Tibial artery (tissue), 4 donors: ENCODE results near the gene KRT35.

ENCODE experiments used
- DNase-seq, 2 donors: peaks; one replicate each; pipeline ENCODE4 v3.0.0-alpha.2; 2019
- H3K27ac ChIP-seq, 2 donors: fragments of 200-600 bp; sonication (generic) in 1 of 2; 1 replicate in 1 of 2; 2 replicates in 1 of 2; pipeline ENCODE4 v1.5.1; 2018 to 2019; ENCODE audit warnings: mild to moderate bottlenecking in 1 of 2
- H3K27me3 ChIP-seq, 2 donors: fragments of 200-600 bp; sonication (generic) in 1 of 2; one replicate each; pipeline versions ENCODE4 v1.5.1 to v1.6.0; 2016 to 2019
- H3K36me3 ChIP-seq, 3 donors: fragments of 200-600 bp; sonication (generic) in 2 of 3; one replicate each; pipeline ENCODE4 v1.5.1; 2016 to 2019; ENCODE audit warnings: mild to moderate bottlenecking in 2 of 3
- H3K4me1 ChIP-seq, 4 donors: fragments of 200-600 bp; sonication (generic) in 2 of 4; 1 replicate in 3 of 4; 2 replicates in 1 of 4; pipeline ENCODE4 v1.5.1; 2016 to 2019
- H3K4me3 ChIP-seq, 2 donors: fragments of 200-600 bp; sonication (generic) in 1 of 2; 1 replicate in 1 of 2; 2 replicates in 1 of 2; pipeline ENCODE4 v1.5.1; 2018 to 2019; ENCODE audit warnings: mild to moderate bottlenecking in 2 of 2
- H3K9me3 ChIP-seq, 3 donors: fragments of 200-600 bp; sonication (generic) in 1 of 3; one replicate each; pipeline ENCODE4 v1.5.1; 2016 to 2019
- intact Hi-C: fragments of 100-400 bp; cut with DNase I; formaldehyde crosslinking; loops from one replicate; pipeline ENCODE4 v1.15.0; 2023; ENCODE audit warnings: low total_unique reads
- TF ChIP-seq, protein P1 (sequence below), 2 experiments: fragments of 200-600 bp in 1 of 2; fragments of 450-650 bp in 1 of 2; IDR thresholded peaks; one replicate each; pipeline ENCODE4 v1.5.1; 2017 to 2019; ENCODE audit warnings: antibody characterized with exemption in 2 of 2, mild to moderate bottlenecking in 1 of 2, moderate library complexity in 1 of 2

KRT35 gene

DNA sequence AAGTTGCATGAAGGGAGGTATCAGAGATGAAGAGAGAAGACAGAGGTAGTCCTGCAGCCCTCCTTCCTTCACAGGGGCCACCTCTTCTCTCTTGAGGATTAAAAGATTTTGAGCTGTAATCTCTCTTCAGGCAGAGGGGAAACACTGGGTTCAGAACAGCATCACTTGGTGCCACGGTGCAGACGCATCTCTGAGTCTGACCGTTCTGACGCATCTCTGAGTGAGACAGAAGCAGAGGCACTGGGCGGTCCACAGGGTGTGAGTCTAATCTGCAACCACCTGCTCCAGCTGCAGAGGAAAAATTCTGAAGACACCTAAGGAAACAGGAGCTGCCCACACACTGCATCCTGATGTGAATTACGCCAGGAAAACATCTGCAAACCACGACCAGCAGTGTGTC is 51.3 kb downstream of the KRT35 start:
- Histone ChIP-seq H3K4me3 (no peak overlapping the region), H3K36me3 (no peaks in the 10 kb centered on the region), H3K9me3 (no peaks in the 10 kb centered on the region), H3K4me1 (no peaks in the 10 kb centered on the region), H3K27me3 (peaks cover 0 to 5% of the 10 kb centered on the region in 2 donors), H3K27ac (no peak overlapping the region)
- intact Hi-C loops, result no loop called here
- DNase-seq, result no peak
- TF ChIP-seq, protein P1, sequence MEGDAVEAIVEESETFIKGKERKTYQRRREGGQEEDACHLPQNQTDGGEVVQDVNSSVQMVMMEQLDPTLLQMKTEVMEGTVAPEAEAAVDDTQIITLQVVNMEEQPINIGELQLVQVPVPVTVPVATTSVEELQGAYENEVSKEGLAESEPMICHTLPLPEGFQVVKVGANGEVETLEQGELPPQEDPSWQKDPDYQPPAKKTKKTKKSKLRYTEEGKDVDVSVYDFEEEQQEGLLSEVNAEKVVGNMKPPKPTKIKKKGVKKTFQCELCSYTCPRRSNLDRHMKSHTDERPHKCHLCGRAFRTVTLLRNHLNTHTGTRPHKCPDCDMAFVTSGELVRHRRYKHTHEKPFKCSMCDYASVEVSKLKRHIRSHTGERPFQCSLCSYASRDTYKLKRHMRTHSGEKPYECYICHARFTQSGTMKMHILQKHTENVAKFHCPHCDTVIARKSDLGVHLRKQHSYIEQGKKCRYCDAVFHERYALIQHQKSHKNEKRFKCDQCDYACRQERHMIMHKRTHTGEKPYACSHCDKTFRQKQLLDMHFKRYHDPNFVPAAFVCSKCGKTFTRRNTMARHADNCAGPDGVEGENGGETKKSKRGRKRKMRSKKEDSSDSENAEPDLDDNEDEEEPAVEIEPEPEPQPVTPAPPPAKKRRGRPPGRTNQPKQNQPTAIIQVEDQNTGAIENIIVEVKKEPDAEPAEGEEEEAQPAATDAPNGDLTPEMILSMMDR (IDR thresholded peaks at IDR 0.05), result no peak

DNA sequence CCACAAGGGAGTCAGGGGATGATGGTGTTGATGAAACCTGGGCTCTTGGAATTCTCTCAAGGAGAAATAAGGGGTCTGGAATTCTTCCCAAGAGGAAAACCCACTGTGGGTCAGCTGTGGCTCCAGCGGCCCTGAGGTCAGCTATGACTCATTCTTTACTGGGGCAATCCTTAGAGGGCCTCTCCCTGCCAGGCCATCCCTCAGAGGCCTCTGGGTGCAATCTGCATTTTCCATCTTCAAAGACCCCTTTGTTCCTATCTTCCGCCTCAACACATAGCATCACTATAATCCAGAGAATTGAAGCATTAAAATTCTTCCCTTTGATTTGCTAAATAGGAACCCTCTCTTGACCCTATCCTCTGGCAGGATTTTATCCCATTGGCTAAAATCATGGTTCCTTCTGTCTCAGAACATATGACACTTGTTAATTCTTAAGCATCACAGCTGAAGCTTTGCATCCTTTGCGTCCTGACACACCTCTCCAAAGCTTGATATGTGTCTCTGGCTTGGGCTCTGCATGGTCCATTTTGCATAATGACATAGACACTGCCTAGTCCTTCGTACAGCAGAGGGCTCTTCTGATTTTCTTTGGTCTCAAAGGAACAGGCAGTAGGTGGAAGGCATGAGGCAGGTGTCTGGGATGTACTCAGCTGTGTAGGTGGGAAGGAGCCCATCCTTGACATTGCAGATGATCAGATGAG is 52.2 kb downstream of the KRT35 start:
- Histone ChIP-seq H3K4me3 (no peak overlapping the region), H3K27me3 (peaks cover 0 to 5% of the 10 kb centered on the region in 2 donors), H3K27ac (no peak overlapping the region), H3K36me3 (no peaks in the 10 kb centered on the region), H3K9me3 (no peaks in the 10 kb centered on the region), H3K4me1 (no peaks in the 10 kb centered on the region)
- TF ChIP-seq, protein P1 (IDR thresholded peaks at IDR 0.05), result no peak
- intact Hi-C loops, result no loop called here
- DNase-seq, result no peak
